IPS-18a (cell line): ENCODE data around the gene RNF175.

Experiments used
- H3K27ac ChIP-seq: one replicate; pipeline ENCODE4 v1.5.1; 2013; ENCODE audit warnings: low read length
- H3K27me3 ChIP-seq: one replicate; pipeline ENCODE4 v1.6.1; 2013; ENCODE audit warnings: mild to moderate bottlenecking, low read length; ENCODE audit not compliant: control insufficient read depth, insufficient read depth
- H3K36me3 ChIP-seq: one replicate; pipeline ENCODE4 v1.6.1; 2013; ENCODE audit warnings: low read depth, low read length; ENCODE audit not compliant: control insufficient read depth
- H3K4me1 ChIP-seq: one replicate; pipeline ENCODE4 v1.6.1; 2013; ENCODE audit warnings: low read depth, low read length; ENCODE audit not compliant: control insufficient read depth
- H3K4me3 ChIP-seq: one replicate; pipeline ENCODE4 v1.5.1; 2013; ENCODE audit warnings: low read length
- H3K9ac ChIP-seq: one replicate; pipeline ENCODE4 v1.6.1; 2013; ENCODE audit warnings: mild to moderate bottlenecking, low read length, moderate library complexity
- H3K9me3 ChIP-seq: one replicate; pipeline ENCODE4 v1.6.1; 2013; ENCODE audit warnings: low read depth, low read length; ENCODE audit not compliant: control insufficient read depth

RNF175 gene

GRCh38 chr4:153710681-153711080, 49.1 kb downstream of the RNF175 start:
- no peaks in the 10 kb centered on the region for H3K27me3 ChIP-seq
- H3K4me3 ChIP-seq = no peak overlapping the region
- no peaks in the 10 kb centered on the region for H3K4me1 ChIP-seq
- no peak overlapping the region for H3K27ac ChIP-seq
- no peaks in the 10 kb centered on the region for H3K36me3 ChIP-seq
- H3K9ac ChIP-seq = no peak overlapping the region
- H3K9me3 ChIP-seq = no peaks in the 10 kb centered on the region

GRCh38 chr4:153706519-153706918, 53.3 kb downstream of the RNF175 start:
- Histone ChIP-seq H3K27ac (no peak overlapping the region), H3K9me3 (no peaks in the 10 kb centered on the region), H3K4me1 (no peaks in the 10 kb centered on the region), H3K4me3 (no peak overlapping the region), H3K36me3 (no peaks in the 10 kb centered on the region), H3K9ac (no peak overlapping the region), H3K27me3 (no peaks in the 10 kb centered on the region)

DNA sequence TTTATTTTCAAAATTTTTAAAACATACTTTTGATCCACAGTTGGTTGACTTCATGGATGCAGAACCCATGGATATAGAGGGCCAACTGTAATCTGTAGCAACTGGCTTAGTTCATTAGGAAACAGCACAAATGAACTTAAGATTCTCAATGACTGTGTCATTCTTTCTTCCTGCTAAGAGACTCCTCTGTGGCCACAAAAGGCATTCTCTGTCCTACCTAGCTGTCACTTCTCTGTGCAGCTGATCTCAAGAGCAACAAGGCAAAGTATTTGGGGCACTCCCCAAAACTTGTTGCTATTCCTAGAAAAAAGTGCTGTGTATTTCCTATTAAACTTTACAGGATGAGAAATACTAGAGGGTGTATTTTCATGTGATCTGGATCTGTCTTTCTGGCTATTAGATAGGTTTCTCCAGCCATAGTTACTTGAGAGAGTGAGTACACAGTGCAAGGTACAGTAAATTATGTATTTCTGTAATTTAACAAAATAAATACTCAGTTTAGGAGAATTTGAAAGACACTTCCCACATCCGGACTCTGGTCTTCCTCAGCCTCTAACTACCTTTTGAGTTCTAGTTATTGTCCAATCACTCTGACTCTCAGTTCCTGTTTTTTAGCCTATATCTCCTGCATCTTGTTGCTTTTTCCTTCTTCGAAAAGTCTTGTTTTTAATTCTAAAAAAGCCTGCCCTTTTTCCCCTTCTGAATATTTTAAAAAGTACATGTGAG, 53.9 kb downstream of the RNF175 start:
- Histone ChIP-seq H3K9ac (no peak overlapping the region), H3K27me3 (no peaks in the 10 kb centered on the region), H3K9me3 (no peaks in the 10 kb centered on the region), H3K27ac (no peak overlapping the region), H3K36me3 (no peaks in the 10 kb centered on the region), H3K4me3 (no peak overlapping the region), H3K4me1 (no peaks in the 10 kb centered on the region)

DNA sequence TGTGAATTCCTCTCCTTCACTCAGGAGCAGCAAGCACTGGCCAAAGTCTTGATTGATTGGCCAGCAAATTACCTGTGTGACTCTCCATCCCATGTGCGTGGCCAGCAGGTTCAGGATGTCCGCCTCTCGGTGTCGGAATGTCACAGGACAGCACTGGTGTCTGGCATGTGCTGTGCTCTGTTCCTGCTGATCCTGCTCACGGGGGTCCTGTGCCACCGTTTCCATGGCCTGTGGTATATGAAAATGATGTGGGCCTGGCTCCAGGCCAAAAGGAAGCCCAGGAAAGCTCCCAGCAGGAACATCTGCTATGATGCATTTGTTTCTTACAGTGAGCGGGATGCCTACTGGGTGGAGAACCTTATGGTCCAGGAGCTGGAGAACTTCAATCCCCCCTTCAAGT, 55.3 kb downstream of the RNF175 start:
- no peaks in the 10 kb centered on the region for H3K27me3 ChIP-seq
- H3K27ac ChIP-seq = no peak overlapping the region
- H3K9ac ChIP-seq = no peak overlapping the region
- no peaks in the 10 kb centered on the region for H3K4me1 ChIP-seq
- H3K4me3 ChIP-seq = no peak overlapping the region
- no peaks in the 10 kb centered on the region for H3K36me3 ChIP-seq
- H3K9me3 ChIP-seq = no peaks in the 10 kb centered on the region

- H3K27ac ChIP-seq = no peak overlapping the region
- no peaks in the 10 kb centered on the region for H3K4me1 ChIP-seq
- no peaks in the 10 kb centered on the region for H3K36me3 ChIP-seq
- peaks cover 50% of the 10 kb centered on the region for H3K27me3 ChIP-seq
- peaks cover 16% of the 10 kb centered on the region for H3K9me3 ChIP-seq
- H3K9ac ChIP-seq = no peak overlapping the region
- peak overlapping the region; percentile 66 for H3K4me3 ChIP-seq
Observed at GRCh38 chr4:153684971-153685371, 74.9 kb downstream of the RNF175 start.

DNA sequence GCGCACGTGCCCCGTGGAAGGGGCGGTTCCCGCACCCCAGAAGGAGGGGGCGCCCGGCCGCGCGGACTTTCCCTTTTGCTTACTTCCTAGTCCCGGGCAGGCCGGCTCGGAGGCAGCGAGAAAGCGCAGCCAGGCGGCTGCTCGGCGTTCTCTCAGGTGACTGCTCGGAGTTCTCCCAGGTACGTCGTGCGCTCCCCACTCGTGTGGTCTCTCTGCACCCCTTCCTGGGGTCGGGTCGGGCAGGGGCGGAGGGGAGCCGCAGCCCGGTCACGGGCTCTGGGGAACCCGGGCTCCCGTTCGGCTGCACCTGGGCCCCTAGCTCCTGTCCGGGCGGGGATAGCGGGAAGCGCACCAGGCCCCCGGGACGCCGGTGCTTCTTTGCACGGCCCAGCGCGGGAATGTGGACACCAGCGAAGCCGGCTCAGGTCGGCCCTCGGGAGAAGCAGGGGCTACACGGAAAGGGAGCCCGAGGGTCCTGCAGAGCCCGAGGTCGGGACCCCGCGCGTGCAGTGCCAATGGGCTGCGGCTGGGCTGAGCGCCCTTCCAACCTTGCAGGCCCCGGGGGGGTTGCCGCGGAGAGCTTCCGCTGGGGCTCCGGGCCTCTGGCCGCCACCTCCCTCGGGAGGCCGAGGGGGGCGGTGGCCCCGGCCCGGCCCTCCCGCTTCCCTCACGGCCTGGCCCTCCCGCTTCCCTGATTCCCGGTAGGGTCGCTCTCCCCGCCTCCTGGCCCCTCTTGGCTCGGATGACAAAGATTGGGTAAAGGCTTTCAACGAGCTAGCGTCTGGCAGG, 75.4 kb downstream of the RNF175 start, which contains the start of gene TLR2:
Gene TLR2 (plus strand): TSS at position 99 of the 789 bp plus-strand sequence. CDS start 18,628 bp downstream, outside the sequence.
- Histone ChIP-seq H3K9ac (no peak within 1 kb of the TSS), H3K27ac (no peak within 1 kb of the TSS), H3K4me3 (peak within 1 kb of the TSS; percentile 66), H3K9me3 (peaks cover 16% of the 10 kb centered on the region), H3K4me1 (no peaks in the 10 kb centered on the region), H3K36me3 (no peaks in the 10 kb centered on the region), H3K27me3 (peaks cover 50% of the 10 kb centered on the region)

DNA sequence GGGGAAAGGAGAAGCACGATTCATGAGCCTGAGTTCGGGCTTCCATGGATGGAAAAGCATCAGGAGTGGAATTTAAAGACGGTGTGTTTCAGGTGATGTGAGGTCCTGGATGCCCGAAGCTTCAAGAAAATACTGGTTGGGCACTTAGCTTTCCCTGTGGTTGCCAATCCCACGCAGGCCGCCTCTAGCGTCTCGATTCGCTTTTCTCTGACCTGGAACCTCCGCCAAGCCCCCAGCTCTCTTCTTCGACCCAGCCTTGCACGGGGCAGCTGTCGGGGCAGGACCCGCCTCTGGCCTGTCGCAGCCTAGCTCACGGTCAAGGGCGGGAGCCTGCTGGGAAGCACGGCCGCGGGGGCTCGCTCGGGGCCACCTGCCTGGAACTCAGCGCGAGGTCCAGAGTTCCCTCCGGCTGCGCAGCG, 76.1 kb downstream of the RNF175 start:
- Histone ChIP-seq H3K27me3 (peaks cover 50% of the 10 kb centered on the region), H3K9me3 (peaks cover 15% of the 10 kb centered on the region), H3K4me3 (peak overlapping the region; percentile 66), H3K4me1 (no peaks in the 10 kb centered on the region), H3K36me3 (no peaks in the 10 kb centered on the region), H3K9ac (no peak overlapping the region), H3K27ac (no peak overlapping the region)

DNA sequence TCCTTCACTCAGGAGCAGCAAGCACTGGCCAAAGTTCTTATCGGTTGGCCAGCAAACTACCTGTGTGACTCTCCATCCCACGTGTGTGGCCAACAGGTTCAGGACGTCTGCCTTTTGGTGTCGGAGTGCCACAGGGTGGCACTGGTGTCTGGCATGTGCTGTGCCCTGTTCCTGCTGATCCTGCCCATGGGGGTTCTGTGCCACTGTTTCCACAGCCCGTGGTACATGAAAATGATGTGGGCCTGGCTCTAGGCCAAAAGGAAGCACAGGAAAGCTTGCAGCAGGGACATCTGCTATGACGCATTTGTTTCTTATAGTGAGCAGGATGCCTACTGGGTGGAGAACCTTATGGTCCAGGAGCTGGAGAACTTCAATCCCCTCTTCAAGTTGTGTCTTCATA, 80.3 kb downstream of the RNF175 start:
- Histone ChIP-seq H3K27ac (no peak overlapping the region), H3K4me1 (no peaks in the 10 kb centered on the region), H3K4me3 (no peak overlapping the region), H3K9me3 (no peaks in the 10 kb centered on the region), H3K9ac (no peak overlapping the region), H3K36me3 (no peaks in the 10 kb centered on the region), H3K27me3 (peaks cover 30% of the 10 kb centered on the region)

DNA sequence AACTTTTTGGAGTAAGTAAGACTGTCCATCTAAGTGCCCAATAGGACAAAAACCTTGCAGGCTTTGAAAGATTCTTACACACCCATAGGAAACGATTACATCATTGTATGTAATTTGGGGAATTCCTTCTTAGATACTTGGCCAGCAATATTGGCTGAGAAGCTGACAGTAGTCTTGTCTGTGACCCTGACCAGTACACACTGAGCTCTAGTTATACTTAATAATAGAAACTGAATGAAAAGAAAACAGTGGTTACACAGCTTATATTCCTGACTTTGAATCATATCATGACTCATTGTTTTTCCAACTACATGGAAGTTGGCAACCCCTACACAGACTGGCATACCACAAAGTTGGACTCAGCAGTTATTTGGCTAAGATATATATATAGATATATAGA, 82.8 kb downstream of the RNF175 start:
- H3K4me3 ChIP-seq = no peak overlapping the region
- no peaks in the 10 kb centered on the region for H3K36me3 ChIP-seq
- peaks cover 5% of the 10 kb centered on the region for H3K27me3 ChIP-seq
- H3K9me3 ChIP-seq = no peaks in the 10 kb centered on the region
- H3K9ac ChIP-seq = no peak overlapping the region
- H3K27ac ChIP-seq = no peak overlapping the region
- H3K4me1 ChIP-seq = no peaks in the 10 kb centered on the region

DNA sequence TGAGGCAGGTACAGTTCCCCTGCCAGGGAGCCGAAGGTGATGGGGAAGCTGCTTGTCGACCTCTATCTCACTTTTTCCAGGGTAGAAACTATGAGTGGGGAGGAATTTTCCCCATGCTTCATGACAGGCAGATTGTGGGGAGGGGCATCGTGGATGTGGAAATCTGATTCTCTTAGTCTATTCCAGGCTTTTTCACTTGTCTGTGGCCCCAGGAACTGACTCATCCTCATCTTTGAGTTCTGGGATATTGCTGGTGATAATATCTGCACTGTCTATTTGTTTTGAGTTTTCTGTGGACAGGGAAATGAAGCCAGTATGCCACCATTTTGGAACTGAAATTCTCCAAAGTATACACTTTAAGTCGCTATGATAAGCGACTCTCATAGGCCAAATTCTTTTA, 83.3 kb downstream of the RNF175 start:
- Histone ChIP-seq H3K4me1 (no peaks in the 10 kb centered on the region), H3K4me3 (no peak overlapping the region), H3K27ac (no peak overlapping the region), H3K27me3 (no peaks in the 10 kb centered on the region), H3K9me3 (no peaks in the 10 kb centered on the region), H3K9ac (no peak overlapping the region), H3K36me3 (no peaks in the 10 kb centered on the region)

GRCh38 chr4:153669838-153670237, 90.0 kb downstream of the RNF175 start:
- H3K9ac ChIP-seq = no peak overlapping the region
- H3K36me3 ChIP-seq = no peaks in the 10 kb centered on the region

More at GRCh38 chr4:153669838-153670237, 90.0 kb downstream of the RNF175 start:
- no peak overlapping the region for H3K4me3 ChIP-seq
- no peaks in the 10 kb centered on the region for H3K9me3 ChIP-seq
- no peaks in the 10 kb centered on the region for H3K4me1 ChIP-seq
- H3K27me3 ChIP-seq = no peaks in the 10 kb centered on the region
- H3K27ac ChIP-seq = no peak overlapping the region
